SJCRH30 (cell line): ENCODE measurements around the gene EDEM3. TPM values are rescaled to one million over a fixed set of nuclear protein-coding genes. Genes with fewer than 3 reads are reported as not detected.
A peak's percentile ranks its signal among the peaks of the same experiment; 100 is the strongest.

Source experiments
- DNase-seq, 2 experiments: peaks; one replicate each; pipeline ENCODE4 v3.0.0-alpha.2; 2015 to 2020
- H3K27ac ChIP-seq: fragments of 250-450 bp; sonication (Bioruptor Pico); 2 replicates; pipeline ENCODE4 v1.5.1; 2020; ENCODE audit warnings: mild to moderate bottlenecking, moderate library complexity
- H3K27me3 ChIP-seq: fragments of 250-450 bp; sonication (Bioruptor Pico); 2 replicates; pipeline ENCODE4 v1.5.1; 2020; ENCODE audit warnings: mild to moderate bottlenecking, moderate library complexity
- H3K36me3 ChIP-seq: fragments of 250-450 bp; sonication (Bioruptor Pico); 2 replicates; pipeline ENCODE4 v1.5.1; 2020; ENCODE audit warnings: mild to moderate bottlenecking, moderate library complexity
- H3K4me1 ChIP-seq: fragments of 250-450 bp; sonication (Bioruptor Pico); 2 replicates; pipeline ENCODE4 v1.5.1; 2020; ENCODE audit warnings: mild to moderate bottlenecking, moderate library complexity
- H3K4me3 ChIP-seq: fragments of 250-450 bp; sonication (Bioruptor Pico); 2 replicates; pipeline ENCODE4 v1.5.1; 2020; ENCODE audit warnings: mild to moderate bottlenecking, moderate library complexity
- H3K9me3 ChIP-seq: fragments of 250-450 bp; sonication (Bioruptor Pico); replicated peaks from 2 replicates; pipeline ENCODE4 v1.5.1; 2020; ENCODE audit warnings: mild to moderate bottlenecking, moderate library complexity
- total RNA-seq: library from RNA; depleted of rRNA; stranded (reverse); fragments of >200 nt; shearing (Covaris generic); gene quantifications from 2 replicates; pipeline ENCODE4 v1.2.3, GENCODE V29; 2014

Gene EDEM3
- total RNA-seq, 1 experiment from 2014 or later, result 12.7 TPM

GRCh38 chr1:184757406-184757805 is 2.7 kb upstream of the EDEM3 start:
- no peak for DNase-seq
- Histone ChIP-seq H3K4me3 (no peak overlapping the region), H3K36me3 (no peaks in the 10 kb centered on the region), H3K4me1 (0 out of 2 replicates have a peak, but pooled peaks cover 3% of the 10 kb centered on the region), H3K9me3 (no peaks in the 10 kb centered on the region), H3K27me3 (no peaks in the 10 kb centered on the region), H3K27ac (no peak overlapping the region)

- DNase-seq, result no peak
- Histone ChIP-seq H3K27ac (peak overlapping the region; percentile 18; the same call in 1 of the 2 replicates), H3K36me3 (no peaks in the 10 kb centered on the region)
Measured at GRCh38 chr1:184755226-184756065, 788 bp upstream of the EDEM3 start.

GRCh38 chr1:184753608-184754475 is 816 bp downstream of the EDEM3 start:
- H3K27ac ChIP-seq, result peak overlapping the region; percentile 60
- DNase-seq, result peak; percentile 19 to 44
- H3K27me3 ChIP-seq, result no peaks in the 10 kb centered on the region
- H3K36me3 ChIP-seq, result no peaks in the 10 kb centered on the region
- peak overlapping the region; percentile 96 for H3K4me3 ChIP-seq
- 0 out of 2 replicates have a peak, but pooled peaks cover 3% of the 10 kb centered on the region for H3K4me1 ChIP-seq
- no peaks in the 10 kb centered on the region for H3K9me3 ChIP-seq

More at GRCh38 chr1:184755226-184756065, 788 bp upstream of the EDEM3 start:
- Histone ChIP-seq H3K4me3 (peak overlapping the region; percentile 96), H3K9me3 (no peaks in the 10 kb centered on the region), H3K27me3 (no peaks in the 10 kb centered on the region), H3K4me1 (0 out of 2 replicates have a peak, but pooled peaks cover 3% of the 10 kb centered on the region)

GRCh38 chr1:184753117-184753516 is 1.5 kb downstream of the EDEM3 start:
- DNase-seq, result no peak
- Histone ChIP-seq H3K27me3 (no peaks in the 10 kb centered on the region), H3K27ac (no peak overlapping the region), H3K4me1 (0 out of 2 replicates have a peak, but pooled peaks cover 3% of the 10 kb centered on the region), H3K4me3 (no peak overlapping the region), H3K9me3 (no peaks in the 10 kb centered on the region), H3K36me3 (no peaks in the 10 kb centered on the region)

- no peaks in the 10 kb centered on the region for H3K36me3 ChIP-seq
- no peak overlapping the region for H3K27ac ChIP-seq
- H3K4me1 ChIP-seq, result 0 out of 2 replicates have a peak, but pooled peaks cover 3% of the 10 kb centered on the region
- H3K9me3 ChIP-seq, result no peaks in the 10 kb centered on the region
- H3K27me3 ChIP-seq, result no peaks in the 10 kb centered on the region
- H3K4me3 ChIP-seq, result no peak overlapping the region
- DNase-seq, result no peak
Measured at GRCh38 chr1:184752656-184753055, 2.0 kb downstream of the EDEM3 start.

GRCh38 chr1:184748740-184749139 is 5.9 kb downstream of the EDEM3 start:
- Histone ChIP-seq H3K4me3 (no peak overlapping the region), H3K9me3 (no peaks in the 10 kb centered on the region), H3K27me3 (no peaks in the 10 kb centered on the region), H3K36me3 (no peaks in the 10 kb centered on the region), H3K4me1 (0 out of 2 replicates have a peak, but pooled peaks cover 3% of the 10 kb centered on the region), H3K27ac (no peak overlapping the region)
- DNase-seq, result no peak

- Histone ChIP-seq H3K4me3 (no peak overlapping the region), H3K9me3 (no peaks in the 10 kb centered on the region), H3K36me3 (no peaks in the 10 kb centered on the region), H3K27me3 (no peaks in the 10 kb centered on the region), H3K27ac (no peak overlapping the region), H3K4me1 (no peaks in the 10 kb centered on the region)
- no peak for DNase-seq
Measured at GRCh38 chr1:184747089-184747955, 7.3 kb downstream of the EDEM3 start.

GRCh38 chr1:184745929-184746638 is 8.6 kb downstream of the EDEM3 start:
- Histone ChIP-seq H3K4me1 (no peaks in the 10 kb centered on the region), H3K9me3 (no peaks in the 10 kb centered on the region), H3K4me3 (no peak overlapping the region), H3K27me3 (no peaks in the 10 kb centered on the region), H3K27ac (no peak overlapping the region), H3K36me3 (no peaks in the 10 kb centered on the region)
- DNase-seq, result no peak

- DNase-seq, result no peak
- H3K27ac ChIP-seq, result no peak overlapping the region
- no peaks in the 10 kb centered on the region for H3K9me3 ChIP-seq
- H3K36me3 ChIP-seq, result no peaks in the 10 kb centered on the region
- H3K4me1 ChIP-seq, result no peaks in the 10 kb centered on the region
- no peaks in the 10 kb centered on the region for H3K27me3 ChIP-seq
- H3K4me3 ChIP-seq, result no peak overlapping the region
Measured at GRCh38 chr1:184745110-184745509, 9.5 kb downstream of the EDEM3 start.

- Histone ChIP-seq H3K36me3 (no peaks in the 10 kb centered on the region), H3K4me1 (no peaks in the 10 kb centered on the region), H3K27ac (no peak overlapping the region), H3K4me3 (no peak overlapping the region), H3K9me3 (no peaks in the 10 kb centered on the region), H3K27me3 (no peaks in the 10 kb centered on the region)
- DNase-seq, result no peak
Measured at GRCh38 chr1:184743062-184743756, 11.4 kb downstream of the EDEM3 start.

GRCh38 chr1:184740344-184740743 is 14.3 kb downstream of the EDEM3 start:
- H3K27ac ChIP-seq, result no peak overlapping the region
- H3K9me3 ChIP-seq, result no peaks in the 10 kb centered on the region
- H3K4me1 ChIP-seq, result no peaks in the 10 kb centered on the region
- H3K4me3 ChIP-seq, result no peak overlapping the region
- DNase-seq, result no peak
- H3K36me3 ChIP-seq, result no peaks in the 10 kb centered on the region
- no peaks in the 10 kb centered on the region for H3K27me3 ChIP-seq

- H3K4me3 ChIP-seq, result no peak overlapping the region
- DNase-seq, result no peak
- H3K36me3 ChIP-seq, result no peaks in the 10 kb centered on the region
- H3K27ac ChIP-seq, result no peak overlapping the region
- H3K27me3 ChIP-seq, result no peaks in the 10 kb centered on the region
- H3K9me3 ChIP-seq, result no peaks in the 10 kb centered on the region
- no peaks in the 10 kb centered on the region for H3K4me1 ChIP-seq
Measured at GRCh38 chr1:184739796-184740195, 14.9 kb downstream of the EDEM3 start.

GRCh38 chr1:184739070-184739469 is 15.6 kb downstream of the EDEM3 start:
- no peak for DNase-seq
- Histone ChIP-seq H3K4me1 (no peaks in the 10 kb centered on the region), H3K9me3 (no peaks in the 10 kb centered on the region), H3K27ac (no peak overlapping the region), H3K4me3 (no peak overlapping the region), H3K27me3 (no peaks in the 10 kb centered on the region), H3K36me3 (no peaks in the 10 kb centered on the region)
